Mucosa of rectum (tissue), 2 donors: ENCODE data around the gene ALK.

Experiments used
- H3K27ac ChIP-seq, 2 donors: one replicate each; pipeline ENCODE4 v1.7.0; 2013; ENCODE audit warnings: inconsistent platforms in 2 of 2, low read depth in 2 of 2, low read length in 2 of 2
- H3K27me3 ChIP-seq, 2 donors: one replicate each; pipeline ENCODE4 v1.7.0; 2013; ENCODE audit warnings: low read length in 2 of 2; ENCODE audit not compliant: control insufficient read depth in 2 of 2, insufficient read depth in 2 of 2
- H3K36me3 ChIP-seq, 2 donors: one replicate each; pipeline ENCODE4 v1.7.0; 2013; ENCODE audit warnings: low read length in 2 of 2; ENCODE audit not compliant: control insufficient read depth in 2 of 2, insufficient read depth in 2 of 2
- H3K4me1 ChIP-seq, 2 donors: one replicate each; pipeline ENCODE4 v1.7.0; 2013; ENCODE audit warnings: low read length in 2 of 2, mild to moderate bottlenecking in 1 of 2; ENCODE audit not compliant: control insufficient read depth in 2 of 2, insufficient read depth in 2 of 2
- H3K4me3 ChIP-seq, 2 donors: one replicate each; pipeline ENCODE4 v1.7.0; 2013; ENCODE audit warnings: low read length in 2 of 2
- H3K9ac ChIP-seq, 2 donors: one replicate each; pipeline ENCODE4 v1.7.0; 2013; ENCODE audit warnings: low read length in 2 of 2, low read depth in 1 of 2, mild to moderate bottlenecking in 1 of 2
- H3K9me3 ChIP-seq, 2 donors: one replicate each; pipeline ENCODE4 v1.7.0; 2013; ENCODE audit warnings: low read length in 2 of 2; ENCODE audit not compliant: control insufficient read depth in 2 of 2
- donor health status: healthy.
- donor health status: Normal muscosa, but diverticular disease.

The ALK gene

DNA sequence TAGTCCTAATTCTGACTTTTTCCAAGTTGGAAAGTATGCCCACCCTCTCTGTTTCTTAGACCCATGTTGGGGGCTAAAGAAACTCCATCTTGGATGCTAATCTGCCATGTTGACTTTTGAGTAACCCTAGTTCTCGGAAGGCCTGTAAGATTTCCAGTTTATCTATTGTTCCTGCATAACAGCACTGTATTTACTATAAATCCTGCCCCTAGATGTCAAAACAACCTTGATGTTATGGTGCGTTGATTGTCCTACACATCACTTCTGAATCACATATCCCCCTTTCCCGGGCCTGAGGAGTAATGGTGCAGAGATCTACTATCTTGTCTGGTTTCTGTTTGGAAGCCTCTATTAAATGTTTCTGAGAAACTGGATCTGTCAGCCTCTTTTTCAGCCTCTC is 116.7 kb downstream of the ALK start:
- H3K27ac ChIP-seq, result no peak overlapping the region
- no peaks in the 10 kb centered on the region for H3K27me3 ChIP-seq
- no peaks in the 10 kb centered on the region for H3K4me1 ChIP-seq
- H3K36me3 ChIP-seq, result no peaks in the 10 kb centered on the region
- no peaks in the 10 kb centered on the region for H3K9me3 ChIP-seq
- H3K9ac ChIP-seq, result no peak overlapping the region
- no peak overlapping the region for H3K4me3 ChIP-seq

GRCh38 chr2:29803537-29803936 is 117.8 kb downstream of the ALK start:
- Histone ChIP-seq H3K9me3 (no peaks in the 10 kb centered on the region), H3K27me3 (no peaks in the 10 kb centered on the region), H3K9ac (no peak overlapping the region), H3K4me1 (no peaks in the 10 kb centered on the region), H3K4me3 (no peak overlapping the region), H3K36me3 (no peaks in the 10 kb centered on the region), H3K27ac (no peak overlapping the region)

GRCh38 chr2:29802986-29803385 is 118.4 kb downstream of the ALK start:
- Histone ChIP-seq H3K27me3 (no peaks in the 10 kb centered on the region), H3K9me3 (no peaks in the 10 kb centered on the region), H3K9ac (no peak overlapping the region), H3K36me3 (no peaks in the 10 kb centered on the region), H3K27ac (no peak overlapping the region), H3K4me1 (no peaks in the 10 kb centered on the region), H3K4me3 (no peak overlapping the region)

DNA sequence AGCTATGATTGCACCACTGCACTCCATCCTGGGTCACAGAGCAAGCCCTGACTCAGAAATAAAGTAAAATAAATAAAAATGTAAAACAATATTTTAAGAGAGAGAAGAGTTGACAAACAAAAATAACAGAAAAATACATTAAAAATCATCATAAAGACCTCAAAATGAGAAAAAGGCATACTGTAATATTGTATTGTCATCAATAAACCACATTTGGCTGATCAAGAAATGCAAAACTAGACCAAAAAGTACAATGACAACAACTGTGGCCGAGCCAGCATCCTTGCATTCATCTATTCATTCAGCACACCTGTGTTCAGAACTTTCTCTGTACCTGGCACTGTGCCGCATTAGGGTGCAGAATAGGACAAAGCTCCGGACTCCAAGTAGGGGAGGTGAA is 121.8 kb downstream of the ALK start:
- Histone ChIP-seq H3K9me3 (no peaks in the 10 kb centered on the region), H3K4me1 (no peaks in the 10 kb centered on the region), H3K36me3 (no peaks in the 10 kb centered on the region), H3K9ac (no peak overlapping the region), H3K27me3 (no peaks in the 10 kb centered on the region), H3K4me3 (no peak overlapping the region), H3K27ac (no peak overlapping the region)

- Histone ChIP-seq H3K9me3 (no peaks in the 10 kb centered on the region), H3K27me3 (no peaks in the 10 kb centered on the region), H3K4me3 (no peak overlapping the region), H3K36me3 (no peaks in the 10 kb centered on the region), H3K4me1 (no peaks in the 10 kb centered on the region), H3K27ac (no peak overlapping the region), H3K9ac (no peak overlapping the region)
Observed at GRCh38 chr2:29797916-29798315, 123.5 kb downstream of the ALK start.

DNA sequence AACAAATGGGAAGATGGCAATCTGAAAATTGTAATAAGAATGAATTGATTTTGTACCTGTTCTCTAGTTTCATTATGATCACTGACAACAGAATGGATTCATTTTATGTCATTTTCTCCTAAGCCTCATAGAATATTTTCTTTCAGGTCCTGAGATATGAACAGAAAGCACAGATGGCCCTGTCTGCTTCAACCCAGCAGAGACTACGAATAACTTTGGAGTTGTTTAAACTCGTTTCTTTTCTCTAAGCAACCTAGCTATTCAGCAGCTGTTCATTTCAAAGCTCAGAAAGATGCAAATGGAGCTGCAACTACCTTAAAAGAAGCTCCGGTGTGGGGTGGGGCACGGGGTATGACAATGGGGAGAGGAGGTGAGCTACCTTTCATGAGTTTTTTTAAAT is 124.9 kb downstream of the ALK start:
- Histone ChIP-seq H3K27ac (no peak overlapping the region), H3K27me3 (no peaks in the 10 kb centered on the region), H3K9me3 (no peaks in the 10 kb centered on the region), H3K9ac (no peak overlapping the region), H3K36me3 (no peaks in the 10 kb centered on the region), H3K4me1 (no peaks in the 10 kb centered on the region), H3K4me3 (no peak overlapping the region)

GRCh38 chr2:29789911-29790485 is 131.4 kb downstream of the ALK start:
- Histone ChIP-seq H3K9ac (no peak overlapping the region), H3K4me1 (no peaks in the 10 kb centered on the region), H3K27ac (no peak overlapping the region), H3K9me3 (no peaks in the 10 kb centered on the region), H3K36me3 (no peaks in the 10 kb centered on the region), H3K27me3 (no peaks in the 10 kb centered on the region), H3K4me3 (no peak overlapping the region)

- H3K4me3 ChIP-seq, result no peak overlapping the region
- H3K9me3 ChIP-seq, result no peaks in the 10 kb centered on the region
- no peak overlapping the region for H3K27ac ChIP-seq
- no peak overlapping the region for H3K9ac ChIP-seq
- no peaks in the 10 kb centered on the region for H3K36me3 ChIP-seq
- H3K27me3 ChIP-seq, result no peaks in the 10 kb centered on the region
- H3K4me1 ChIP-seq, result no peaks in the 10 kb centered on the region
Observed at GRCh38 chr2:29787473-29788465, 133.6 kb downstream of the ALK start.

DNA sequence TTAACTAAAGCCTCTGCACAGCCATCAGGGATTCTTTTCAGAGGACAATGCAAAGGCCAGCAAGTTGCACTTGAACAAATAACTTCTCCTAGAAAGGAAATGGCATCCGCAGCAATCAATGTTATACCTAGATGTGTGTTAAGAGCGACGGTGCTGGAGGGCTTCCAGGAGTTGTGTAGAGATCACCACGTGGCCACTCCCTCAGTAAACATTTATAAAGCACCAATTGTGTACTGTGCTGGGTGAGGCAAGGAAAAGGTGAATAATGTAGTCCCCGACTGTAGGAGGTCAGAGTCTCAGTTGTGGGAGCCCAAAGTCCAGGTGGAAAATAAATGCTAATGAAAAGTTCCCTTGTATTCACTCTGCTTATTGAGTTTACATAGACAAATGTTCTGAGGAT is 135.0 kb downstream of the ALK start:
- Histone ChIP-seq H3K27me3 (no peaks in the 10 kb centered on the region), H3K4me3 (no peak overlapping the region), H3K9me3 (no peaks in the 10 kb centered on the region), H3K36me3 (no peaks in the 10 kb centered on the region), H3K27ac (no peak overlapping the region), H3K4me1 (no peaks in the 10 kb centered on the region), H3K9ac (no peak overlapping the region)

GRCh38 chr2:29783666-29784065 is 137.7 kb downstream of the ALK start:
- Histone ChIP-seq H3K27me3 (no peaks in the 10 kb centered on the region), H3K36me3 (no peaks in the 10 kb centered on the region), H3K4me3 (no peak overlapping the region), H3K9me3 (no peaks in the 10 kb centered on the region), H3K4me1 (no peaks in the 10 kb centered on the region), H3K27ac (no peak overlapping the region), H3K9ac (no peak overlapping the region)
